ENCODE data around the gene FRAT1.
A peak's percentile ranks its signal among the peaks of the same experiment; 100 is the strongest.

The FRAT1 gene

DNA sequence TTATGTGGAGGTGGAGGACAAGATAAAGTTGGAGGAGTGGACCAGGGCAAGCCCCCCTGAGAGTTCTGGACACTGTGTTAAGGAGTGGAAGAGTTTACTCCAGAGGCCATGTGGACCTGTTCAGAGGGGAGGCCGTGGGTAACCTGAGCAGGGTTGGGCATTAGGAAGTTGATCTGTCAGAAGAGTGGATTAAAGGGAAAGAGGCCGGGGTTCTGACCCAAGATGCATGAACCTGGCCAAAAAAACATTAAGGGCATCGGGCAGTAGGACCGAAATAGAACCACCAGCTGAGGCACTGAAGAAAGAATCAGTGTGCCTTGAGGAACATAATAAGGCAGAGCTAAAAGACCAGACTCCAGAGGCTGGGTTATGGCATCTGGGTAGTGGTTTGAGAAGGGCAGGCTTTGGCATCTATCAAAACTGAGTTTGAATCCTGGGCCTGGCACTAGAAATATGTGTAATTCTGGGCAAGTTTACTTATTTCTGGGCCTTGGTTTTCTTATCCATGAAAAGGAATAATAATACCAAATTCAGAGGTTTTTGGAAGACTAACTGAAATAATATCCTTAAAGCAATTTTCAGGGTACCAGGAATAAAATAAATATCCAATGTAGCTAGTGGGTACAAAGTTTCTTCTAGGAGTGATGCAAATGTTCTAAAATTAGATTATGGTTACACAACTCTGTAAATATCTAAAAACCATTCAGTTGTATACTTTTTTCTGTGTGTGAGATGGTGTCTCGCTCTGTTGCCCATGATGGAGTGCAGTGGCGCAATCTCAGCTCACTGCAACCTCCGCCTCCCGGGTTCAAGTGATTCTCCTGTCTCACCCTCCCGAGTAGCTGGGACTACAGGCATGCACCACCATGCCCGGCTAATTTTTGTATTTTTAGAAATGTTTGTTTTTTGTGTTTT lies 10.9 kb upstream of the FRAT1 start:
- DNase-seq (ENCODE audit: low spot score) = no peak

DNA sequence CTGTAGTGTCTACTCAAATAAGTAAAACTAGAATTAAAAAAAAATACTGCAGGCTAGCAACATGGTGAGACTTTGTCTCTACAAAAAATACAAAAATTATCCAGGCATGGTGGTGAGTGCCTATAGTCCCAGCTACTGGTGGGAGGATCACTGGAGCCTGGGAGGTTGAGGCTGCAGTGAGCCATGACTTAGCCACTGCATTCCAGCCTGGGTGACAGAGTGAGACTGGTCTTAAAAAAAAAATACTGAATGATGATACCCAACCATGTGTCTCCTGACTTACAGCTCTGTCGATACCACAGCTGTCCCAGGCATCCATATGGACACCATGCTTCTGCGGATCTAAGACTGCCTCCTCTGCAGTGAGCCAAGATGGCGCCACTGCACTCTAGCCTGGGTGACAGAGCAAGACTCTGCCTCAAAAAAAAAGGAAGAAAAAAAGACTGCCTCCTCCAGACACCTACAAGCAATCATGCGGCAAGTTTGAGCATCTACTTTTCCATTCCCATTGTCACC lies 7.9 kb upstream of the FRAT1 start:
- DNase-seq (ENCODE audit: low spot score) = no peak

DNA sequence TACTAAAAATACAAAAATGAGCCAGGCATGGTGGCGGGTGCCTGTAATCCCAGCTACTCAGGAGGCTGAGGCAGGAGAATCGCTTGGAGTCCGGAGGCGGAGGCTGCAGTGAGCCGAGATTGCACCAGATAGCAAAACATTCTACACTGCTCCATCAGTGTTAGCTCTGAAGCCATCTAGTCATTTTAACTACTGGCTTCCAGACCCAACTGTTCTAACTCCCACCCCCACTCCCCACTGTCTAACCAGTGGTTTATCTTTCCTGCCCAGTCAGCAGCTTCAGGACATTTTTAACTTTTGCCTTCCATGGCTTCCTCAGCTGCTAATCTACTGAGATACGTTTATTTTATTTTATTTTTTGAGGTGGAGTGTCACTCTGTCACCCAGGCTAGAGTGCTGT lies 6.2 kb upstream of the FRAT1 start:
- DNase-seq (ENCODE audit: low spot score) = no peak

DNA sequence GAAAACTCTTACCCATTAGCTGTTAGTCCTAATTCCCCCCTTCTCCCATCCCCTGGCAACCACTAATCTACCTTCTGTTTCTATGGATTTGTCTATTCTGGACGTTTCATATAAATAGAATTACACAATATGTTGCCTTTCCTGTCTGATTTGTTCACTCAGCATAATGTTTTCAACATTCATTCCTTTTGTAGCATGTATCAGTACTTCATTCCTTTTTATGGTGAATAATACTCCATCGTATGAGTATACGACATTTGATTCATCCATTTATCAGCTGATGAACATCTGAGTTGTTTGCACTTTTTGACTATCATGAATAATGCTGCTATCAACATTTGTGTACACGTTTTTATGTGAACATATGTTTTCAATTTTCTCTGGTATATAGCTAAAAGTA lies 4.4 kb upstream of the FRAT1 start:
- no peak for DNase-seq (ENCODE audit: low spot score)

DNA sequence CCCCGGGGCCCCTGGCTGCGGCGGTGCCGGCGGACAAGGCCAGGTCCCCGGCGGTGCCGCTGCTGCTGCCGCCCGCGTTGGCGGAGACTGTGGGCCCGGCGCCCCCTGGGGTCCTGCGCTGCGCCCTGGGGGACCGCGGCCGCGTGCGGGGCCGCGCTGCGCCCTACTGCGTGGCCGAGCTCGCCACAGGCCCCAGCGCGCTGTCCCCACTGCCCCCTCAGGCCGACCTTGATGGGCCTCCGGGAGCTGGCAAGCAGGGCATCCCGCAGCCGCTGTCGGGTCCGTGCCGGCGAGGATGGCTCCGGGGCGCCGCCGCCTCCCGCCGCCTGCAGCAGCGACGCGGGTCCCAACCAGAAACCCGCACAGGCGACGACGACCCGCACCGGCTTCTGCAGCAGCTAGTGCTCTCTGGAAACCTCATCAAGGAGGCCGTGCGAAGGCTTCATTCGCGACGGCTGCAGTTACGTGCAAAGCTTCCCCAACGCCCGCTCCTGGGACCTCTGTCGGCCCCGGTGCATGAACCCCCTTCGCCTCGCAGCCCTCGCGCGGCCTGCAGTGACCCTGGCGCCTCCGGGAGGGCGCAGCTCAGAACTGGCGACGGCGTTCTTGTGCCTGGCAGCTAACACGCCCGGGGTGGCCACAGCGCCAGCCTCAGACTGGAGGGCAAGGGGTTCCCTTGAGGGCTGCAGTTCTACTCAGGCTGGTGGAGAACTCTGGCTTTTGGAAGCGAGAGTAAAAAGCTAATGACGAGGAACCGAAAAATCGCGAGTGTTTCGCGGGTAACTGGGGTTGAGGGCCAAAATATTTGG lies 804 bp downstream of the FRAT1 start:
- DNase-seq (ENCODE audit: low spot score) = peak; percentile 32

DNA sequence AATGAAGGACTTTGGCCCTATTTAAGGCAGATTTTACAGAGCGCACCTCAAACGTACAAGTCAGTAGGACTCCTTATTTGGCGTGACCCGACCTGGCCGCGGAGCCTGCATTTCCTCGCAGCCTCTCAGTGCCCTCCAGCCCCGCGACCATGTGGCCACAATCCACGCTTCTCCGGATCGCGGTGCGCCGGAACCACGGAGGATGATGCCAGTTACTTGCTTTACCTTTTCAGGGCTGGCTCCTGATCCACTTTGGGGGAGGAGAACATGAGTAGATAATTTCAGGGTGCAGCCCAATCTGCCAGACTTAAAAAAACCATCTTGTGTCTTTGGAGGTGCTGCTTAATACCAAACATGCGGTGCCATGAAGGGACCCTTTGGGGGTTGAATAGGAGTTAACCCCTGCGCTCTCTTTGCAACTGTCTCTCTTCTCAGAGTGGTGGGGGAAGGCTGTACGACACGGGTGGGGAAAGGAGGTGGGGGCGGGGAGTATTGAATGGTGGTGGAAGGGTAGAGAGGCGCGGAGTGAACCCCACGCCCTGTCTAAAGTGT lies 1.5 kb downstream of the FRAT1 start:
- DNase-seq (ENCODE audit: low spot score) = no peak

DNA sequence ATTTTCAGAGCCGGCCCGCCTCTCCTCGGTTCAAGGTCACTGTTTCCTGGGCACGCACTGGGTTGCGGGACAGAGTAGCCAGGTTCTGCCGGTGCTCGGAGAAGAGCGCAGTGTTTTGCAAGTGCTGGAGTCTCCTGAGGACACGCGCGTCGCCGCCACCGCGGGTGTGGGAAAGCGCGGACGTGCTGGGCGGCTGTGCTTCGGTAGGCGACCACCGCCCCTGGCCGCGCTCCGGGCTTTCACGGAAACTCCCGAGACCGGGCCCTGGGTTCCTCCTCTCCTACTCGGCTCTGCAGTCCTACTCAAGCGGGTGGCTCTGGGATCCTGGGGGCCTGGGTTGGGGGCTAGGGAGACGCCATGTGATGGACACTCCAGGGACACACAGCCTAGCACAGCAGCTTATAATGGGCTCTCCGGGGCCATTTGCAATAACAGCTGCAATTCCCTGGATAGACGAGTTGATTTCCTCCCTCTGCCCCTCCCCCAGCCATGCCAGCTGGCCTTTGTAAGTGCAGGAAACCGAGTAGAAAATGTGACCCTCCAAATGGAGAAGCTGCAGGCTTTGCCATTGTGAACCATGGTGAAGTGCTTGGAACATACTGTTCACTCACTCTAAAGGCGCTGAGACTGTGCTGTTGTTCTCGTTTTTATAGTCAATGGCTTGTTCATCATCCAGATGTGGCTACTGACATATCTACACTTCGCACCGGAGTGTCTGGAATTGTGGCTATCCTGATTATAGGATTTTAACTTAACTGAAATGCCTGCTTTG lies 2.1 kb downstream of the FRAT1 start:
- peak; percentile 83 for DNase-seq (ENCODE audit: low spot score)

DNA sequence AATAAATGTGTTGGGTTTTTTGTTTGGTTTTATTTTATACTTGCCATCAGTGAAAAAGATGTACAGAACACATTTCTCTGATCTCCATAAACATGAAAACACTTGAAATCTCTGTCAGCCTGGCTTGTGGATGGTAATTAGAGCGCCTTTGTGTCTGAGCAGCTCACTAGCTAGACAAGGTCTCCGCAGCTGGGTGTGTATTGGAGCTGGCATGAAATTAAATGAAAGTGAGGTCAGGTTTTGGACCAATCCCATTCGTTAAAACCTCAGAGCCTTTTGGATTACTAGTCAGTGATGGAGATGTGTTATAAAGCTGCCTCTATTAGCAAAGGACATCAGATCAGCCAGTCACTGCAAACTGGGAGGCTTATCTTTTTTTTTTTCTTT lies 2.7 kb downstream of the FRAT1 start:
- DNase-seq (ENCODE audit: low spot score) = peak; percentile 77

DNA sequence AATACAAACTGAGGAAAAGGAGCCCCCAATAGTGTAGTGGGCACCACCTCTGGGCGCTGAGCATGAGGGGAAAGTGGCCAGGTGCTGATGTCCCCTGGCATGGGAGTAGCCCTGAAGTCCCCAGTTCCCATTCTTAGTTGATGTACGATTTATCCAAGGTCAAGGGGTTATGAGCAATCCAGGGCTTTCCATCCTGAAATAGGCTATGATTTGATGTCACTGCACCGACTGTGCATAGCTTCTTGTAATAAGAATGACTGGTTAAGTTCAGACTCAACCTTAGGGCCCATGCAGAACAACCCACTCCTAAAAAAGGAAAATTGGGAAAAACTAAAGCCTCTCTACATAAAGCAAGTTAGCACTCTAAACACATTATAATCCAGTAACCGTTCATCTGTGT lies 4.4 kb downstream of the FRAT1 start:
- no peak for DNase-seq (ENCODE audit: low spot score)

DNA sequence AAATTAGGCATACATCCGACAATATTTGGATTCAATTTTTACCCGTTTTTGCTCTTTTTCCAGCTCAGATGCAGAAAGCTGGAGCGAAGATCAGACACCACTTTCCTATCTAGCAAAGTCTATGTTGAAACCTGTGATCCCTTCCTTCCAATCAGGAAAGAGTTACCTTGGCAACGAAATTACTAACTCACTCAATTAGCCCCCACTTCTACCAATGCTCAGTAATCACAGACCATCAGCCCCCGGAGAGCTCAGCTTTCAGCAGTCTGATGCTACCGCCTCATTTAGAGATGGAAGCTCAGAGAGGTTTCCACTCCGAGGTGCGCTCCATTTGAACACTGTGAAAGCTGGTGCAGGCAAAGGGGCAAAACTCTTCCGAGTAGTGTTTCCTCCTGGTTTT lies 6.7 kb downstream of the FRAT1 start:
- no peak for DNase-seq (ENCODE audit: low spot score)

DNA sequence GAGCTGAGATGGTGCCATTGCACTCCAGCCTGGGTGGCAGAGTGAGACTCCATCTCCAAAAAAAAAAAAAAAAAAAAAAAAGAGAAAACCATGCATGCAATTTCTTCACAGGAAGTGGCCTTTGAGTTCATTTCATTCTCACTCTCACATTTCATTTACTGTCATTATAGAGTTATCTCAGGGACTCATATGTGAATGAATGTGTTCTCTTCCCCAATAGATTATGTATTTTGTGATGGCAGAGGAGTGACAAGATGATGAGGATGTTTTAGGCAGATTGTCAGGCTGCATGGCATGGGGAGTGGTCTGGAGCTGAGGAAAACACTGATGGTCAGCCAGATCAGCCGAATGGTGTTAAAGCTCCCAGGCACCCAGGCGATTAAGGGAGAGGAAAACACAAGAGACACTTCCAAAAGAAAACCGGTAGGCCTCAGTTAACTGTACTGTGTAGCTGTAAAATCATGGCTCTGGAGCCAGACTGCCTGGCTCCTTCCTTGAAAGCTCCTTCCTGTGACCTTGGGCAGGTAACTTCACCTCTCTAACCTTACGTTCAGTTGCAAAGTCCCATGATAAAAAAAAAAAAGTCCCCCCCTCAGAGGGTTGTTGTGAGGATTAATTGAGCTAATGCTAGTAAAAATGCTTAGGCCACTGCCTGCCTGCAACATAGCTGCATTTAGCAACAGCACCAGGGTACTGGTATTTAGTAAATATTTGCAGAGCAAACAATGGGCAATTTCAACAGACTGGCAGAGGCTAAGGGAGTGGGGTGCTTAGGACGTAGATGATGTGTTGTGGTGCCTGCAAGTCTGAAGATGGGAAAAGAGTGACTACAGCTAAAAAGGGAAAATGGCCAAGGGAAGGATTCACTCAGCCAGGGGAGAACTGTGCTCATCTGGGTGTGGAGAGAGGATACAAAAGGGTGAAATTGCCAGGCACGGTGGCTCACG lies 8.6 kb downstream of the FRAT1 start:
- no peak for DNase-seq (ENCODE audit: low spot score)

DNA sequence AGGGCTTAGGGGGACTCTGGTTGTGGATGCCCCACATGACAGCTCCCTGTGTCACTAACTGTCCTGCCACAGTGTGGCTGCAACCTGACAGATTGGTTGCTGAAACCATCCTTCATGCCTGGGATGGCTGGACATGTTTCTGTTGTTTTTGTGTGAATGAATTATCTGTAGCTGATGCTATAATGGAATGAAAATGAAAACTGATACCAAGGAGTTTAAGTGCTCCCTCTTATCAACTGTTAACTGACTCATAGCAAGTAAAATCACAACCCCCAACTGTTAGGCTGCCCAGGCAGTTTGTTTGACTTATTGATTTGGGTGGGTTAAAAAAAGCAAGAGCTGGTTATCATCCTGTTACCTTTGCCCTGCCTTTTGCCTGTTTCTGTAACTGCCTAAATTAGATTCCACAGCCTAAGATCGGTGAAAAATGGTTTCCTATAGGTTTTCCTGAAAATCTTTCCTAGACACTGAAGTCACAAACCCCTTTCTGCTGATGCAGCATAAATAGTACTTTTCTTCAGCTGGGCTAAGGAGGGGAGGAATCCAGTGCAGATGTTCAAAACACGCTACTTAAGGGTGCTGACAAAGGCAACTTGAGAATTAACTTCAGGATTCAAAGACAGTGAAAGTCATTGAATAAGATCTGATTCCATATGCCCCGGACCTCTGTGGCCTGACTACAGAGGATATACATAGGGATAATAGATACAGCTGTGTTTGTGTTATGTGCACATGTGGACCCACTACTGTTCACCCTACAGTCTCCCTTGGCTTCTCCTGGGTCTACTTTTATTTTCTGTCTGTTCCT lies 9.8 kb downstream of the FRAT1 start:
- no peak for DNase-seq (ENCODE audit: low spot score)

DNA sequence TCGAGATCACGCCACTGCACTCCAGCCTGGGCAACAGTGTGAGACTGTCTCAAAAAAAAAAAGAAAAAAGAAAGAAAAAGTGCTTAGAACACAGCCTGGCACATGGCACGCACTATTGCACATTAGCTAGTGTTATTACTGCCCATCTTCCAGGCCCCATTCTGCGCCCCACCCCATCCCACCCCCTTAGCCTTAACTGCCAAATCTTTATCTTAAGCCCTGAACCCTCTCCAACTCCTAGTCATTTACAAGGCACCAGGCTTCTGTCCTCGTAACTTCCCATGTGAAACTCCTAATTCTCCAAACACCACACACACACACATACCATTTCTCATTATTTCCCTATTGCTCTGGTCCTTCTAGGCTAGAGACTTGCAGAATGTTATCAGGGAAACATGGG lies 10.7 kb downstream of the FRAT1 start:
- DNase-seq (ENCODE audit: low spot score) = no peak

DNA sequence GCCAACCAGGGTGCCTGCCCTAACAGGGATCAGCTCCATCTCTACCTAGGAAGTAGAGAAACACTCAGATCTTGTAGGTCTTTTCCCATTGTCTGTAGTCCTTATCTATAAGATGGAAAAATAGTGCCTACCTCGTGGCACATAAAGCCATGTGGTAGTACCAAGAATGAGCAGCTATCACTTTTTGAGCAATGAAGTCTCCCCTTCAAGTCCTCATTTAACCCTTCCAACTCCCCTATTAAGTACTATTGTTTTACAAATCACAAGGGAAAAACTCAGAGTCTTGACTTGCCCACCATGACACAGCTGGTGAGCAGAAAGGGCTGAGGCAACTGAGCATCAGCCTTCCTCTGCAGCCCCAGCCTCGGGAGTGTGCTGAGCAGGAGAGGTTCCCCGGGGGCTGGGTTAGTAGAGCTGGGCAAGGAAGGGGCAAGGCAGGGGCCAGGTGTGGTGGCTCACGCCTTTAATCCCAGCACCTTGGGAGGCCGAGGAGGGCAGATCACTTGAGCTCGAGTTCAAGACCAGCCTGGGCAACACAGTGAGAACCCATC lies 12.2 kb downstream of the FRAT1 start:
- no peak for DNase-seq (ENCODE audit: low spot score)

DNA sequence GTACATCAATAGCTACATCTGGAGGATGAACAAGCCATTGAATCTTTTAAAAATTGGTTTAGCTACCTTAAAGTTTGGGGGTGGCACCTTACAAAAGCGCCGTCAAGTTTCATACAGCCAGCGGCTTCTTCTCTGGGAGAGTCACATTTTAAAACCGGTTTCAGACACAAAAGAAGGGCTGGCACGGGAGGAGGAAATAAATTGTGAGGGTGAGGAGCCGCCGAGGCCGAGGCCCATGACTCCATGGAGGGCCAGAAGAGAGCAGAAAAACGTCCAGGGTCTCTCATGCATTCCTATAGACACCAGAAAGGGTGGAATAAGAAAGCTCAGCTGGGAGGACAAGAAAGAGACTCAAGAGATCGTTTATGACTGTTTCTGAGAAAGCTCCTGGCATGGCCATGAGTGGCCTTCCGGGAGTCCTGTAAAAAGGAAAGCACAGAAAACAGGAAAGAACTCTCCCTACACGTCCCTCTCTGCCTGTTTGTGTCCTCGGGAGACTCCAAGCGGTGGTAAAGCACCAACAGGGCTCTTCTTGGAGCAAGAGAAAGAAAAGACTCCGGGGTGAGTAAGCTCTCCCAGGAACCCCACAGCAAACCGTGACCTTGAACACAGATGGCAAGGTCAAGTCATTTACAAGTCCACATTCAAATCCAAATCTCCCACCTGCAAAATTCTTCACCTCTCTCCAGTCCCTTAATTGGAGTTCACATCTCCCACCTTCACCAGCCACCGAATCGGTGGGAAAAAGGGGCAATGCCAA lies 13.7 kb downstream of the FRAT1 start:
- DNase-seq (ENCODE audit: low spot score) = peak; percentile 86

DNA sequence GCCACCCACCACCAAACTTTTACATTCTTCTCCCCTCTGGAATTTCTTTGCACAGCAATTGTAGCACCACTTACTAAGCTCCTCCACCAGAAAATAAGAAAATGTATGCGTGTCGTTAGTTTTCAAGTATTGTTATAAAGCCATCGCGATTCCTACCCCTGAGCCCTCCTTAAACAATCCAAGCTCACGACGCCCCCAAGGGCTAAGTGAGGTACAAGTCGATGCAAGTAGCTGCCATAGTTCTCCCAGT lies 14.2 kb downstream of the FRAT1 start:
- DNase-seq (ENCODE audit: low spot score) = no peak

DNA sequence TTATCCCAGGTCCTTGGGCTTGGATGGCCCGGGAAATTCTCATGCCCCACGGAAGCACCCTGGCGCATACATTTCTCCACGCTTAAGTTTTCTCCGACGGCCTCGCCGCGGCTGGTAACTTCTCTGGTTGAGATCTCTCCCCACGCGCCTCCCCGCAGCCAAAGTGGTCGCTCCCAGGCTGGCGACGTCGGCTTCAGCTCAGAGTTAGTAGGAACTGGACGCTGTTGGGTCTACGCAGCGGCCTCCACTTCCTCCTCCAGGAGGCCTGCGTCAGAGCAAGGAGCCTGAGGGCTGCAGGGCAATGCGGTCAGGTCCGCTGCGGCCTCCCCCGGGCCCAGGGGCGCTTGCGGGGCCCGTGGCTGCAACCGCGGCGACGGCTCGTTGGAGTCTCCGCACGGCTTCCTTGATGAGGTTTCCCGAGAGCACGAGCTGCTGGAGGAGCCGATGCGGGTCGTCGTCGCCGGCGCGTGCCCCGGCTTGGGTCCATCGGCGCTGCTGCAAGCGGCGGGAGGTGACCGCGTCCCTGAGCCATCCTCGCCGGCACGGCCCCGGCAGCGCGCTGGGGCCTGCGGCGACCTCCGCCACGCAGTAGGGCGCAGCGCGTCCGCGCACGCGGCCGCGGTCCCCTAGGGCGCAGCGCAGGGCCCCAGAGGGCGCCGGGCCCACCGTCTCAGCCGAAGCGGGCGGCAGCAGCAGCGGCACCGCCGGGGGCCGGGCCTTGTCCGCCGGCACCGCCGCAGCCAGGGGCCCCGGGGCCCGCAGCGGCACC lies 14.7 kb downstream of the FRAT1 start:
- DNase-seq (ENCODE audit: low spot score) = no peak

Measured in pons (tissue), 1 donor.